Fibroblast of villous mesenchyme (primary cell): ENCODE results near the gene BORCS6. TPM values are rescaled to one million over a fixed set of nuclear protein-coding genes. Genes with fewer than 3 reads are reported as not detected.

ENCODE experiments used
- DNase-seq: peaks from one replicate; pipeline ENCODE4 v3.0.0-alpha.2; 2010; ENCODE audit warnings: low read depth
- H3K4me3 ChIP-seq: 2 replicates; pipeline ENCODE4 v1.5.1; 2011; ENCODE audit warnings: low read depth, mild to moderate bottlenecking, low read length
- total RNA-seq: library from RNA; depleted of rRNA; stranded (reverse); fragments of >200 nt; gene quantifications from 2 replicates; pipeline ENCODE4 v1.2.3, GENCODE V29; 2012
- TF ChIP-seq, protein P1 (sequence below): IDR thresholded peaks from 2 replicates; pipeline ENCODE4 v1.5.1; 2012; ENCODE audit warnings: low read depth, mild to moderate bottlenecking, low read length; ENCODE audit not compliant: insufficient read depth

BORCS6 gene
- total RNA-seq, 1 donor, result 6.0 TPM

DNA sequence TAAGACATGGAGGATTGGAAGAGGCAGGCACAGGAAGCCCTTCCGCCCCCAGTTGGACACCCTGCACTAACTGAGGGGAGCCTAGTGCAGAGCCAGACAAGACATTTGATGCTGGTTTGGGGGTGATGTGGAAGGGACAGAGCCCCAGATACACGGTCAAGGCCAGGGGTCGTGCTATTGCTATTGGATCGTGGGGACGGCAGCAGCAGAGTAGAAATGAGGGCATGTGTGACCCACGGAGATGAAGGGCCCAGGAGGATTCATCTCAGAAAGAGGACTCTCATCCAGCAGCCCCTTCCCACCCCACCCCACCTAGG, 25.2 kb downstream of the BORCS6 start:
- TF ChIP-seq, protein P1, sequence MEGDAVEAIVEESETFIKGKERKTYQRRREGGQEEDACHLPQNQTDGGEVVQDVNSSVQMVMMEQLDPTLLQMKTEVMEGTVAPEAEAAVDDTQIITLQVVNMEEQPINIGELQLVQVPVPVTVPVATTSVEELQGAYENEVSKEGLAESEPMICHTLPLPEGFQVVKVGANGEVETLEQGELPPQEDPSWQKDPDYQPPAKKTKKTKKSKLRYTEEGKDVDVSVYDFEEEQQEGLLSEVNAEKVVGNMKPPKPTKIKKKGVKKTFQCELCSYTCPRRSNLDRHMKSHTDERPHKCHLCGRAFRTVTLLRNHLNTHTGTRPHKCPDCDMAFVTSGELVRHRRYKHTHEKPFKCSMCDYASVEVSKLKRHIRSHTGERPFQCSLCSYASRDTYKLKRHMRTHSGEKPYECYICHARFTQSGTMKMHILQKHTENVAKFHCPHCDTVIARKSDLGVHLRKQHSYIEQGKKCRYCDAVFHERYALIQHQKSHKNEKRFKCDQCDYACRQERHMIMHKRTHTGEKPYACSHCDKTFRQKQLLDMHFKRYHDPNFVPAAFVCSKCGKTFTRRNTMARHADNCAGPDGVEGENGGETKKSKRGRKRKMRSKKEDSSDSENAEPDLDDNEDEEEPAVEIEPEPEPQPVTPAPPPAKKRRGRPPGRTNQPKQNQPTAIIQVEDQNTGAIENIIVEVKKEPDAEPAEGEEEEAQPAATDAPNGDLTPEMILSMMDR, result no peak
- H3K4me3 ChIP-seq, result no peak overlapping the region
- DNase-seq, result no peak

DNA sequence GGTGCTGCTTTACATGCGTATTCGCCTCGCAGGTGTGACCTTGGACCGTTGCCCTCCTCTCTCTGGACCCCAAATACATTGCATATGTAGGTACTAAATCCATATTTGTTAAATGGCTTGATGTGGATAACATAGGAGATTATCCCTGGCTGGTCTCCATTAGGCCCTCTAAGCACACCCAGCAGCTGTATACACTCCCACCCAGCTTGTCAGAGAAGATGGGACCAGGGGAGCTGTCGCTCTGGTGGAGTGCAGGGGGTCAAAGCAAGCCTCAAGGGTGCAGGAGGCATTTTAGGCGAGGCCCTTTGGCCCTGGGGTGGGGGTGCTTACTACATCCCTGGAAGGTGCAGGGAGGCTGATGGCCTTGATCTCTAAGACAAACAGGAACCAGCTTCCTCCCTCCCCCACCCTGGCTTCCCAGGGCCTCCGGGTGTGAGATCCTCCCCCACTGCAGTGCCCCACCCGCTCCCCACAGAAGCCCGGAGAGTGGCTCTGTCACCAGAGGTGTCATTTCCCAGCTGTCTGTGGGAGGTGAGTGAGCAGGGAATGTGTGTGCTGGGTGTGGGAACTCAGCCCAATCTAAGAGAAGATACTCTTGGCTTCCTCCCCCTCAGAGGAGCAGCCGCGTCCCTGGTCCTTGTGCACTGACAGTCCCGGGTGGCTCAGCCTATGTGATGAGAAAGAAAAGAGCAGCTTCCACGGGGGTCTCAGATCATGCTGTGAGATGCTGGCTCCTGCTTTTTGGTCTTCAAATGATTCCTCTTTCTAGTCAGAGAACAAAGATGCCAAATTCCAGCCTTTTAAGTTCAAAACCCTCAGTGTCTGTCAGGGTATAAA, 25.8 kb downstream of the BORCS6 start:
- TF ChIP-seq, protein P1, result no peak
- H3K4me3 ChIP-seq, result no peak overlapping the region
- DNase-seq, result peak; percentile 81

DNA sequence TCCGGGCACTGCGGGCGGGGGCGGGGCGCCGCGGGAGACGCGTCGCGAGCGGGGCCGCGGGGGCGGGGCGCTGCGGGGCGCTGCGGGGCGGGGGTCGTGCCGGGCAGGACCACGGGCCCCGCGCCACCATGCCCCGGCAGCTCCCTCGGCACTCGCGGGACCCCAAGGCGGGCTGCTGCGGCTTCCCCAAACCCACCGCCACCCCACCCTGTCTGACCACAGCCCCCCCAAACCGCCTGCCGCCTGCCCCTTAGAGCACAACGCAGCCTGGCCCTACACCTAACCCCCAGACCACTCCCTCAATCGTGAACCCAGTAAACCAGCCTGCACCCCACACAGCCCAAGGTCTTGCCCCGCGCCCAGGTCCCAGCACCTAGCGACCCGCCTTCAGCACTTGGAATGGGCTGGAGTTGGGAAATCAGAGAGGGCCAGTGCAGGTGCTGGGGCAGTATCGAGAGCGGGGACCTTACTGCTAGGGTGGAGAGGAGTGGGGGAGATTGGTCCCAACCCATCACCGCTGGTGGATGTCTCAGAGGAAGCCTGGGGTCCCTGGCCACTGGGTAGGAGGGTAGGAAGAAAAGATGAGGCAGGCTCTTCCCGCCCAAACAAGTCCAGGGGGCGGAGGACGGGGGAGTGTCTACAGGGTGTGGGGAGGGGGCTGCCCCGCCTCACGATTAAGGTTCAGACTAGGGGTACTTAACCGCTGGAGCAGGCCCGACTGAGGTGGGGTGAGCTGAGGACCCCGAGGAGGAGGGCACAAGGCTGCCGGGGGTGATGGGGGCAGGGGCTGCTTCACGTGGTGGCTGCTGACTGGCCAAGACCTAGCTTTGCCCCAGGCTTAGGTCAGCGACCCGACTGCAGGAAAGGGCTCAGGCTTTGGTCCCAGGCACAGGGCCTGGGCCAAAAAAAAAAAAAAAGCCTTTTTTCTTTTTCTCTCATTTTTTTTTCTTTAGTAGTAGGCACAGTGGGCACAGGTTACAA, 26.7 kb downstream of the BORCS6 start:
- H3K4me3 ChIP-seq, result peak overlapping the region; percentile 91
- no peak for DNase-seq
- TF ChIP-seq, protein P1, result no peak

DNA sequence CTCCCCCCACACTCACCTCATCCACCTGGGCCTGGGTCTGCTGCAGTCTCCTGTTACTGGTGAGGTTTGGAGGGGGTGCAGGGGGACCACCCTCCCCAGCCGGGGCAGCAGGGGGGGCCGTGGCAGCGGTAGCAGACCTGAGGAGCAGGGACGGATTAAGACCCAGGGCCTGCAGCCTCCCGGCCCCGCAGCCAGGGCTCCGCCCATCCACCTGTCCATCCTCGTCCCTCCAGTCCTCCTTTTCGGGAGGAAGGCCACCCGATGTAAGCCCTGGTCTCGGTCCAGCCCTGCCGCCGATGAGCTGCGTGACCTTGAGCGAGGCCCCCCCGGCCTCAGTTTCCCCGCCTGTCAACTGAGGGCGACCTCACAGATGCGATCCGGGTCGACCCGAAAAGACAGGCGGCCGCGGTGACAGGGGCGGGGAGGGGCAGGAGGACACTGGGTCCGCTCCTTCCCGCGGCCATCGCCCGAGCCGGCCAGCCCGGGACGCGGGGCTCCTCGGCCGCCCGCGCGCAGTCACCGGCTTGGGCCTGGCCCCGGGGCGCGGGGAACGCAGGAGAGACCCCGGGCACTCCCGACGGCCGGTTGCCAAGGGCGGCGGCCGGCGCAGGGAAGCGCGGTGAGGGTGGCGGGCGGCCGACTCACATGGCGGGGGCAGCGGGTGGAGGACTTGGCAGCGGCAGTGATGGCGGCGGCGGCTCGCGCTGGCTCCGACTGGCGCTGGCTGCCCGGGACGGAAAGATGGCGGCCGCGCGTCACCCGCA, 27.6 kb downstream of the BORCS6 start, which contains the start of gene VAMP2:
VAMP2 (minus strand) TSS at position 716 of the 764 bp plus-strand sequence; CDS start at position 647, 69 bp downstream.
- H3K4me3 ChIP-seq, result peak within 1 kb of the TSS; percentile 91
- TF ChIP-seq, protein P1, result no peak
- DNase-seq, result peak; percentile 64

DNA sequence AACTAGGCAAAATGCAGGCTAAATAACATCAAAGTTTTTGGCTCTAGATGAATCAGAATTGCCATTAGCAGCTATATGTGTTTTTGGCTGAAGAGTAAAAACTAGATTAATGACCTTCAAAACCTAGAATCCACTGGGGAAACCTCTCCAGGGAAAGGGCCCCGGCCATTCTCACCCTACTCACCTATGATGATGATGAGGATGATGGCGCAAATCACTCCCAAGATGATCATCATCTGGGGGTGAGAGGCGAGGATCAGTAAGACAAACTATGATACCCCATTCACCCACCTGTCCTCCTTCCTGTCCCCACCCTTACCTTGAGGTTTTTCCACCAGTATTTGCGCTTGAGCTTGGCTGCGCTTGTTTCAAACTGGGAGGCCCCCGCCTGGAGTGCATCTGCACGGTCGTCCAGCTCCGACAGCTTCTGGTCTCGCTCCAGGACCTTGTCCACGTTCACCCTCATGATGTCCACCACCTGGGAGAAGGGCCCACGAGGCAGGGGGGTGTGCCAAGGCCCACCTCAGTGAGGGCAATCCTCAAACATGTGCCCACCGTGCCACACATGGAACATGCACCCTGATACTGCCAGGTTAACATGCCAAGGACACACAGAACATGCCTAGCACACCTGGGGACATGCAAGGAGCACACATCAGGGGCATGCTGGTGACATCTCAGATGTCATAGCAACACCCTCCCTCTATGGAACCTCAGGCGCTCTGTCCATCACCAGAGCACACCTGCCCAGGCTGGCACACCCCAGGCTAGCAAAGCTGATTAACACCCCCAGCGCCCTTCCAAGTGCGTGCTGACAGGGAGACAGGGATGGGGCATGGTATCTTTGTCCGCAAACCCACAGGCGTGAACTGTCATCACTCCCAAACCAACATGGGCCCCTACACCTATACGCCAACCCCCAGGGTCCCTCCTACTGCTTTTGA, 28.4 kb downstream of the BORCS6 start:
- H3K4me3 ChIP-seq, result peak overlapping the region; percentile 91
- TF ChIP-seq, protein P1, result no peak
- DNase-seq, result no peak
